GM23338 (cell line): ENCODE data around the gene ARHGEF37. TPM values are rescaled to one million over a fixed set of nuclear protein-coding genes. Genes with fewer than 3 reads are reported as not detected.

Experiments
- ATAC-seq: fragments of 200-7000 bp; cut with Tn5 transposase; 3 replicates; pipeline ENCODE4 v1.9.1; 2020
- DNase-seq: peaks from one replicate; pipeline ENCODE4 v3.0.0-alpha.2; 2015; ENCODE audit warnings: low spot score
- H2AFZ ChIP-seq: fragments of 200-600 bp; sonication (generic); 2 replicates; pipeline ENCODE4 v1.8.0; 2016; ENCODE audit warnings: antibody characterized with exemption, mild to moderate bottlenecking, moderate library complexity
- H3F3A ChIP-seq: fragments of 200-600 bp; sonication (generic); replicated peaks from 2 replicates; pipeline ENCODE4 v1.8.0; 2017; ENCODE audit warnings: antibody characterized with exemption, mixed run types, low read depth
- H3K27ac ChIP-seq: fragments of 200-600 bp; sonication (generic); 2 replicates; pipeline ENCODE4 v1.6.1; 2016; ENCODE audit warnings: low read depth
- H3K27me3 ChIP-seq: fragments of 200-600 bp; sonication (generic); 2 replicates; pipeline ENCODE4 v1.8.0; 2016; ENCODE audit warnings: mild to moderate bottlenecking, mixed run types, moderate library complexity; ENCODE audit not compliant: insufficient read depth
- H3K36me3 ChIP-seq: fragments of 200-600 bp; sonication (generic); 2 replicates; pipeline ENCODE4 v1.8.0; 2016; ENCODE audit warnings: mild to moderate bottlenecking; ENCODE audit not compliant: insufficient read depth
- H3K4me1 ChIP-seq: fragments of 200-600 bp; sonication (generic); 2 replicates; pipeline ENCODE4 v1.8.0; 2016; ENCODE audit warnings: mild to moderate bottlenecking, moderate library complexity; ENCODE audit not compliant: insufficient read depth
- H3K4me2 ChIP-seq: fragments of 200-600 bp; sonication (generic); 2 replicates; pipeline ENCODE4 v1.7.1; 2017; ENCODE audit warnings: mixed run types
- H3K4me3 ChIP-seq: fragments of 200-600 bp; sonication (generic); 2 replicates; pipeline ENCODE4 v1.6.1; 2016; ENCODE audit warnings: mixed run types
- H3K79me2 ChIP-seq: fragments of 200-600 bp; sonication (generic); replicated peaks from 2 replicates; pipeline ENCODE4 v1.8.0; 2017; ENCODE audit warnings: mild to moderate bottlenecking; ENCODE audit not compliant: insufficient read depth
- H3K9me2 ChIP-seq: fragments of 200-600 bp; sonication (generic); 2 replicates; pipeline ENCODE4 v1.8.0; 2017; ENCODE audit not compliant: insufficient read depth
- H4K20me1 ChIP-seq: fragments of 200-600 bp; sonication (generic); replicated peaks from 2 replicates; pipeline ENCODE4 v1.8.0; 2017; ENCODE audit warnings: mild to moderate bottlenecking; ENCODE audit not compliant: insufficient read depth
- H3K27ac Mint-ChIP-seq: 2 replicates; pipeline ENCODE4 v1.8.0; 2020; ENCODE audit warnings: inconsistent platforms, mild to moderate bottlenecking, moderate library complexity, mixed read lengths
- H3K27me3 Mint-ChIP-seq: 3 replicates; pipeline ENCODE4 v1.8.0; 2022; ENCODE audit warnings: low read depth, mild to moderate bottlenecking, moderate library complexity, mixed read lengths, inconsistent platforms; ENCODE audit not compliant: insufficient read depth, poor library complexity
- H3K36me3 Mint-ChIP-seq: 3 replicates; pipeline ENCODE4 v1.8.0; 2021; ENCODE audit warnings: low read depth, mild to moderate bottlenecking, inconsistent platforms, moderate library complexity, mixed read lengths
- H3K4me1 Mint-ChIP-seq: 3 replicates; pipeline ENCODE4 v1.8.0; 2020; ENCODE audit warnings: mild to moderate bottlenecking, inconsistent platforms, mixed read lengths
- H3K4me3 Mint-ChIP-seq: 3 replicates; pipeline ENCODE4 v1.8.0; 2021; ENCODE audit warnings: moderate library complexity, mild to moderate bottlenecking, inconsistent platforms, mixed read lengths
- H3K9me3 Mint-ChIP-seq: 3 replicates; pipeline ENCODE4 v1.8.0; 2020; ENCODE audit warnings: moderate library complexity, mild to moderate bottlenecking, inconsistent platforms, mixed read lengths
- CREB1 ChIP-seq: fragments of 250-450 bp; sonication (Bioruptor Pico); IDR thresholded peaks from 2 replicates; pipeline ENCODE4 v1.5.0; 2020; ENCODE audit warnings: low read depth, mild to moderate bottlenecking, moderate library complexity
- ETS1 ChIP-seq: IDR thresholded peaks from 2 replicates; pipeline ENCODE4 v1.6.1; 2016; ENCODE audit warnings: antibody characterized with exemption
- EZH2 ChIP-seq: fragments of 200-600 bp; sonication (generic); IDR thresholded peaks from one replicate; pipeline ENCODE4 v1.8.0; 2017; ENCODE audit warnings: antibody characterized with exemption, mild to moderate bottlenecking, low read depth; ENCODE audit not compliant: unreplicated experiment
- POLR2AphosphoS5 ChIP-seq: IDR thresholded peaks from 2 replicates; pipeline ENCODE4 v1.6.1; 2016; ENCODE audit warnings: antibody characterized with exemption, low read depth
- ZNF114 ChIP-seq: fragments of 250-450 bp; sonication (Bioruptor Pico); IDR thresholded peaks from 2 replicates; pipeline ENCODE4 v1.5.0; 2020; ENCODE audit warnings: mild to moderate bottlenecking, moderate library complexity
- ZNF331 ChIP-seq: fragments of 250-450 bp; sonication (Bioruptor Pico); IDR thresholded peaks from 2 replicates; pipeline ENCODE4 v1.5.0; 2020; ENCODE audit warnings: low read depth, mild to moderate bottlenecking, moderate library complexity
- ZNF462 ChIP-seq: fragments of 250-450 bp; sonication (Bioruptor Pico); IDR thresholded peaks from 2 replicates; pipeline ENCODE4 v1.5.0; 2020; ENCODE audit warnings: mild to moderate bottlenecking, moderate library complexity
- polyA plus RNA-seq: library from polyadenylated mRNA; unstranded; fragments of >200 nt; fragmentation: Nextera tagmentation; extraction: Ambion mirVana; gene quantifications from 2 replicates; pipeline ENCODE4 v1.2.1, GENCODE V29; 2016
- total RNA-seq: library from RNA; depleted of rRNA; stranded (reverse); fragments of >200 nt; shearing (Covaris generic); gene quantifications from 2 replicates; pipeline ENCODE4 v1.2.3, GENCODE V29; 2014
- TF ChIP-seq, protein P1 (sequence below), 2 experiments: fragments of 200-600 bp in 1 of 2; sonication (generic) in 1 of 2; conservative IDR thresholded peaks; 2 replicates each; pipeline versions ENCODE4 v1.5.1 to v1.6.1; 2016 to 2017; ENCODE audit warnings: antibody characterized with exemption in 2 of 2, low read depth in 2 of 2, mild to moderate bottlenecking in 2 of 2, moderate library complexity in 1 of 2

Gene ARHGEF37
- total and polyA plus RNA-seq, 2 experiments from 2014 or later = 0.14 to 0.79 TPM

- no peak for TF ChIP-seq ETS1
- TF ChIP-seq CREB1 (CRISPR knock-in tag) = no peak
These were observed 24.9 kb downstream of the ARHGEF37 start (continued) for GRCh38 chr5:149605998-149606724.

GRCh38 chr5:149608936-149609545, 27.7 kb downstream of the ARHGEF37 start:
- Histone ChIP-seq H4K20me1 (no peaks in the 10 kb centered on the region), H3K79me2 (no peaks in the 10 kb centered on the region), H3K4me3 (no peak overlapping the region), H3K27ac (no peak overlapping the region), H3F3A (no peaks in the 10 kb centered on the region), H3K4me1 (no peaks in the 10 kb centered on the region), H3K27me3 (no peaks in the 10 kb centered on the region), H3K36me3 (no peaks in the 10 kb centered on the region), H3K9me2 (no peaks in the 10 kb centered on the region), H3K4me2 (no peak overlapping the region), H2AFZ (no peak overlapping the region)
- ATAC-seq (no peak), DNase-seq (no peak)
- H3K4me1 Mint-ChIP-seq = peaks cover 7% of the 10 kb centered on the region; the same call in 2 of the 3 replicates
- no peak overlapping the region for H3K27ac Mint-ChIP-seq
- TF ChIP-seq EZH2 (no peak), POLR2AphosphoS5 (no peak), ZNF114 (no peak), ZNF462 (CRISPR knock-in tag) (no peak), ZNF331 (CRISPR knock-in tag) (no peak)
- TF ChIP-seq, protein P1, sequence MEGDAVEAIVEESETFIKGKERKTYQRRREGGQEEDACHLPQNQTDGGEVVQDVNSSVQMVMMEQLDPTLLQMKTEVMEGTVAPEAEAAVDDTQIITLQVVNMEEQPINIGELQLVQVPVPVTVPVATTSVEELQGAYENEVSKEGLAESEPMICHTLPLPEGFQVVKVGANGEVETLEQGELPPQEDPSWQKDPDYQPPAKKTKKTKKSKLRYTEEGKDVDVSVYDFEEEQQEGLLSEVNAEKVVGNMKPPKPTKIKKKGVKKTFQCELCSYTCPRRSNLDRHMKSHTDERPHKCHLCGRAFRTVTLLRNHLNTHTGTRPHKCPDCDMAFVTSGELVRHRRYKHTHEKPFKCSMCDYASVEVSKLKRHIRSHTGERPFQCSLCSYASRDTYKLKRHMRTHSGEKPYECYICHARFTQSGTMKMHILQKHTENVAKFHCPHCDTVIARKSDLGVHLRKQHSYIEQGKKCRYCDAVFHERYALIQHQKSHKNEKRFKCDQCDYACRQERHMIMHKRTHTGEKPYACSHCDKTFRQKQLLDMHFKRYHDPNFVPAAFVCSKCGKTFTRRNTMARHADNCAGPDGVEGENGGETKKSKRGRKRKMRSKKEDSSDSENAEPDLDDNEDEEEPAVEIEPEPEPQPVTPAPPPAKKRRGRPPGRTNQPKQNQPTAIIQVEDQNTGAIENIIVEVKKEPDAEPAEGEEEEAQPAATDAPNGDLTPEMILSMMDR (conservative IDR thresholded peaks at IDR 0.05; ENCODE audit: low read depth in 2 of 2) = no peak
- H3K4me3 Mint-ChIP-seq = no peak overlapping the region
- H3K36me3 Mint-ChIP-seq = peaks cover 4% of the 10 kb centered on the region; the same call in 1 of the 3 replicates
- peaks cover 7% of the 10 kb centered on the region; the same call in 2 of the 3 replicates for H3K9me3 Mint-ChIP-seq
- H3K27me3 Mint-ChIP-seq = peaks cover 2% of the 10 kb centered on the region
